HL-60/S4 treated with retinoic acid at 250 ng/mL for 4 days and 3 days (cell line): ENCODE data around the gene LRRC18.

Experiments
- in situ Hi-C: fragments of 300-500 bp; cut with MboI; formaldehyde crosslinking; loops from 2 replicates; pipeline ENCODE4 v1.7.0; 2022; ENCODE audit warnings: low sequenced_read_pairs

Gene LRRC18

DNA sequence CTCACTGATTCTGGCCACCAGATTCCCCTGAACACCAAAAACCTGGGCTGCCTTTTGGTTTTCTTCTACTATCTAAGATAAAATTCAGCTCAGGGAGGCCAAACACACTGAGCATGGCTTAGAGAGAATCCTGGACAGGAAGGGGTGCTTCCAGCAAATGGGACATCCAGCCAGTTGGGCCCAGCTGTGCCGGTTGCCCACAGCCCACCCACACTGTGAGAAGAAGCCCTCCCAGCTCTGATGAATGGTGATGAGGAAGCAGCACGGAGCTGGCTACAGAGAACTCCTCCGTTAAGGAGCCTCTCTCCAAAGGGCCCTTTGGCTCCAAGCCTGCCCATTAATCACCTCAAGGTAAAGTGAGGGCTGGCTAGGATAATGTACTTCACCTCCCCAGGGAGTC, 15.9 kb downstream of the LRRC18 start:
- in situ Hi-C loops = no loop called here

DNA sequence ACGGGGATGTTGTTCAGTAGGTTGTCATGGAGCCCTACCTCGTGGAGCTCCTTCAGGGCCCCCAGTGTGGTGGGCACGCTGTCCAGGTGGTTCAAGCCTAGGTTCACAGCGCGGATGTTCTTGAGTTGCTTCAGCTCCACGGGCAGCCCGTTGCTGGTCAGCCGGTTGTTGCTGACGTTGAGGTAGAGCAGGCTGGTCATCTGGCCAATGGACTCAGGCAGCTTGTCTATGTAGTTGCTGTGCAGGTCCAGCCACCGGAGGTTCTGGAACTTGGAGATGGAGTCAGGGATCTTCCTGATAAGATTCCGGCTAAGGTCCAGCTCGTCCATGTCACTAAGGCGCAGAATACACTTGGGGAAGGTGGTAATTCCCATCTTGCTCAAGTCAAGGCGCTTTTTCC, 26.0 kb downstream of the LRRC18 start:
- in situ Hi-C loops = no loop called here

DNA sequence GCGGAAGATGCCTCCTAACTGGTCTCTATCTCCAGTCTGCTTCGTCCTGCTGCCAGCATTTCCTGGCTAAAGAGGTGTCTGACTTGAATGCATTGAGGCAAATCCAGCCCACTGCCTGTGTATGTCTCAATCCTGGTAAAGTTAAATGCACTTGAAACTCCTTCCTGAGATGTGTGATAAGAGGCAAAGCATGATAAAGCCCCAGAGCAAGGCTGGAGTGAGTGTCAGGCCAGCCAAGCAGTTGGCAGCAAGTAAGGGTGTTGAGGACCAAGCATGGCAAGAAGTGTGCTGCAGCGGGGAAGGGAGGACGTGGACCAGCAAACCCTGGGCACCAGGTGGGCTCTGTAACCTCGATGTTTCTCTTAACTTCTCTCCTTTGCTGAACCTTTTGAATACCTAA, 29.1 kb downstream of the LRRC18 start:
- in situ Hi-C loops = no loop called here

DNA sequence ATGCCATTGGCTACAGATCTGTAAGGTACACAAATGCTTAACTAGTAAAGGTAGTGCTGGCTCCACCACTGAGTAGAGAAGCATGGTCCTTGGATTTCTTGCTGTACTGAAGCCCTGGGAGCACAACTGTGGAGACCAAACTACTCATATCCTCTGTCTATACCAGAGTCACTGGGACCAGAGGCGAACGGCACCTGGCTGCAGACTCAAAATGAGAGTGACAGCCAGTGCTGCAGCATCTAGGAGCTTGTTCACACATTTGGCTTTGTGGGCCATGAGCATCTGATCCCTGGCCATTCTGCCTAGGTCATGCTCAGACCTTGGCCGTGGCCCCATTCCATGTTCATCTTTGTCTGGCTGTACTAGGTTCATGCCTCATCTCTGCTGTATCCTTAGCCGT, 31.9 kb downstream of the LRRC18 start:
- in situ Hi-C loops = no loop called here

DNA sequence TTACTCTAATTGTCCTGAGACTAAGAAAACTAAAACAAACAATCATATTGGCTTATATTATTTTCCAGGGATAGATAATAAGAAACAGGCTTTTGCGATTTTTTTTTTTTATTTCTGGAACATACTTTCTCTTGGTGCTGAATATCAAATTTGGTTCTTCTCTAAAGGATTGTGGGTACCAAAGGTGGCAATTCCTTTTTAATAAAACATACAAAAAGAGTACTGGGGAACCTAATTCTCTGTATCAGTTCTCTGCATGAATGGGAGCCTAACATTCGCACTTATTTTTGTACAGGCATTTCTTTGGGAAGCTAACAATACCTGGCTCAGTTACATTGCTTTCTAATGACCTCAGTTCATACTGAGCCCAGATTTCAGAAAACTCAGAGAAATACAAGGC, 32.8 kb downstream of the LRRC18 start:
- in situ Hi-C loops = no loop called here

DNA sequence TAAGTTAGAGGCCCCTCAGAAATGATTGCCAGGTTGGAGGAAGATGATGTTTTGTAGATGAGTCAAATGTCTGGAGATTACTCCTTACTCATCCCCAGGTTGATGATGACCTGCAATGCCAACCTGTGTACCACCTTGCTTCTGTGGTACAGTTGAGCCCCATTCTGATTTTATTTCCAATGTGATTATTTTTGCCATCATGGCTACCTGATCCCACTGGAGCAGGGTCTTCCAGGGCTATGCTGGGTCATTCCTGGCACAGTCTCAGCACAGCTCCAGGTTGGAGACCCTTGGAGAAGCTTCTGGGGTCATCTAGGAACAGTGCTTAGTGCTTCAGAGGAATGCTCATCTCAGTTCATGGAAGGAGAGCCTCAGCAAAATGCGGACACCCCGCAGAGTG, 34.3 kb downstream of the LRRC18 start:
- in situ Hi-C loops = no loop called here

DNA sequence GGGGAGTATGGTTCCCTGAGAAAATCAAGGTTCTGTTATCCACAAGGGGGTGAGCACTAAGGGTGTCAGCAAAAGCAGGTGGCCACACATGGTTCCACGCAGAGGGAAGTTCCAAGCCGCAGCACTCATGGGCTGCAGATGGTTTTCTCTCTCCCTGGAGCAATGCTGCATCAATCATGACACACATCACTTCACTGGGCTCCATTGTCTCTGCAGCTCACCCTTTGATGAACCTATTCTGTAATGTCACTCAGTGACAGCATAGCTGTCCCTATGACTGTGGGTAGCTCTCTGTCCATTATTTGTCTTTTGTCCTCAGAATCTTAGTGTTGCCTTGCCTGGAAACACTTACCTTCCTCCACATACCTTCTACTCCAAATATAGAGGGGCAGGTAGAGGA, 34.8 kb downstream of the LRRC18 start:
- in situ Hi-C loops = no loop called here

DNA sequence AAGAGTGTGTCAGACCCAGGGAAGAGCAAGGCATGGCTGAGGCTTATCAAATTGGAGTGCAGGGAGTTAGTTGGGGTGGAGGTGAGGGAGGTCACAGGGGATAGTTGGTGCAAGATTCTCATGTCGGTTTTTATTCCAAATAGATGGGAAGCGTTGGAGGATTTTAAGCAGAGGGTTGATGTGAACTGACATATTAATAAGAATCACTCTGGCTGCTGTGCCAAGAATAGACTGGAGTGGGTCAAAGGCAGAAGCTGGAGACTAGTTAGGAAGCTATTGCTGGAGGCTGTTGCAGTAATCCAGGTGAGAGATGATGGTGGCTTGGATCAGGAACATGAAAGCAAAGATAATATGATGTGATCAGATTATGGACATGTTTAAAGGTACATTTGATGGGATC, 36.5 kb downstream of the LRRC18 start:
- in situ Hi-C loops = no loop called here

DNA sequence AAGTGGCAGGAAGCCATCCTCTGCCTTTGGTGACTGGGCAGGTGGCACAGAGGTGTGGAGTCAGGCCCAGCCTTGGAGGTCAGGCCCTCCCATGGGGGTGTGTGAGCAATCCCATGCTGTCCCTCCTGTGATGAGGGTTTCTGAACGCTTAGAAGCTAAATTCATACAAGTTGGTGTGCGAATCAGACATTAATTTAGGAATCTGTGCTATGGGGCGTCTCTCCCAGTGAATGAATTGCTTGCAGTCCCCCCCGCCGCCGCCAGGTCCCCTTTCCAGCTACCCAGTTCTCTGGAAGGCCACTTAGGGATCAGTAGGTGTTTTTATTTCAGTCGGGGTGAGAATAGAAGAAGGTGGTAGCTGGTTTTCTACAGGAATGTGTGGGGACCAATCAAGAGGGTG, 37.5 kb downstream of the LRRC18 start:
- in situ Hi-C loops = no loop called here

DNA sequence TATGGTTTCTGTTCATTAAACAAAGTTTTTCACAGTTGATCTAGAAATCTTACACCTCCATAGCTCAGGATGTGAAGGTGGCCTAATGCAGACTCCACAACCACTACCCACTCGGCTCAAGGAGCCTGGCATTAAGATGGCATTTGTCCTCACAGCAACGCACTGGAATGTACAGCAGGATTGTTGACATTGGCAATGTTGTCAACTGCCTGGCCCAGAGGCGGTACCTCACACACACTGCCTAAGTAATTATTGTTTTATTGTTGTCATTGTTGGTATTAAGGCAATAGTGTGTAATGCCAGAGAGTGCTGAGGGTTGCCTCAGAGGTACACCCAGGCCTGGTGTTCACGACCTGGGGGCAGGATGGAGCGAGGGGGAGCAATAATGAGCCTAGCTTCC, 38.3 kb downstream of the LRRC18 start:
- in situ Hi-C loops = no loop called here

DNA sequence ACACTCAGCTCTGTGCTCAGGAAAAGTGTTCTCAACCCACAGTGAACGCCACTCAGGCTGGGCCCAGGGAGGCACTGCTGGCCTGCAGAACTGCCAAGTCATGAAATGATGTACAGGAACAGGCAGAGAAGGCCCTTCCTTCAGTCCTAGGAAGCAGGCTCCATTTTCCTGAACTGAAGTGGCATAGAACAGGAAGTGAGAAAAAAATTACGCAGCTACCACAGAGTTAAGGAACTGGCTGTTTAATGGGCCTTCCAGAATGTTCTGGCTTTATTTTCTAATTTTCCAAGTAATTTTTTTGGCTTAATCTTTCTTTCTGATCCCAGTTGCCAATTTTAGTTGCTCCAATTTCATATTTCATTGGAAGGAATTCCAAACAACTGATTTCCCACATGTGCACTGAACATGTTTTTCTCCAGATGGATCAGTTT, 39.3 kb downstream of the LRRC18 start:
- in situ Hi-C loops = no loop called here

DNA sequence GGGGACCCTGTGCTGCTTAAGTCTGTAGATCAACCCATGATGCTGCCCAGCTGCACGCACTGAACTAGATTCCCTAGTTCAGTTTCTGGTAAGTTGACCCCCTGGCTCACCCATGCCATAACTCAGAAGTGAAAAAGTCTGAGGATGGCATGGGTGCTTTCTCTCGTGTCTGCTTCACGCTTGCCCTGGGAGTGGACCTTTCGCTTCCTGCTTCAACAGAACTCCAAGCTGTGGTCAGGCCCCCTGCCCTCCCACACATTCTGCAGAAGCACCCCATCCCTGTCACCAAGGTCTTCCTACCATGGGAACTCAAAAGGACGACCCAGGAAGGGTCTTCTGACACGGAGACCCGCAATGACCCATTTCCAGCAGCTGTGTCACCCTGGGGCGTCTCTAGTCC, 39.9 kb downstream of the LRRC18 start:
- in situ Hi-C loops = no loop called here

DNA sequence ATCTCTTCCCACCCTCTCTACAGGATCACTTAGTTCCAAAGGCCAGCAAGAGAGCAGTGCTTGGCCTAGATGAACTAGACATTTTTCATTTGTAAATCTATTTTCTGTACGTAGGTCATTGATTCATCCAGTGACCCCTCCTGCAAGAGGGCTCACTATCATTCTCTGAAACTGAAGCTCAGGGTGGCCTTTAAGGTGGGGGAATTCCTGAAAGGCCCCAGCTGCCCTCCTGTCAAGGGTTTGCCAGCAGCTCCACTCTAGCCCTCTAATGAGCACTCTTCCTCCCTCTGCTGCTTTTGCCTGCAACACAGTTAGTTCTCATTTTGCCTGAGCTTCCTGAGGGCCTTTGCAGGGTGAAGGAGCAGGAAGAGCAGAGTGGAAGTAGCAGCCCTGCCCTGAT, 41.2 kb downstream of the LRRC18 start:
- in situ Hi-C loops = no loop called here

DNA sequence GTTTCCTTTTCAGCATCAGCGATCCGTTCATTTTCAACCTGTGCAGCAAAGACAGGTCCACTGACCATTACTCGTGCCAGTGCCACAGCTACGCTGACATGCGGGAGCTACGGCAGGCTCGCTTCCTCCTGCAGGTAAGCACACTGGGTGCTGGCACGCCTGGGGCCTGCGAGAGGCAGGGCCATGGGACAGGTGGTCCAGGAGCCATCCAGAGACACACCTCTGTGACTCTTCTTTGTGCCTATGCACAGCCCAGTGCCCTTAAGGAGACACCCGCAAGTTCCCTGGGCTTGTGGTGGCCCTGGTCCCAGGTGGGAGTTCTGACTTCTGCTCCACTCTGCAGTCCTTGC, 42.2 kb downstream of the LRRC18 start:
- in situ Hi-C loops = no loop called here

DNA sequence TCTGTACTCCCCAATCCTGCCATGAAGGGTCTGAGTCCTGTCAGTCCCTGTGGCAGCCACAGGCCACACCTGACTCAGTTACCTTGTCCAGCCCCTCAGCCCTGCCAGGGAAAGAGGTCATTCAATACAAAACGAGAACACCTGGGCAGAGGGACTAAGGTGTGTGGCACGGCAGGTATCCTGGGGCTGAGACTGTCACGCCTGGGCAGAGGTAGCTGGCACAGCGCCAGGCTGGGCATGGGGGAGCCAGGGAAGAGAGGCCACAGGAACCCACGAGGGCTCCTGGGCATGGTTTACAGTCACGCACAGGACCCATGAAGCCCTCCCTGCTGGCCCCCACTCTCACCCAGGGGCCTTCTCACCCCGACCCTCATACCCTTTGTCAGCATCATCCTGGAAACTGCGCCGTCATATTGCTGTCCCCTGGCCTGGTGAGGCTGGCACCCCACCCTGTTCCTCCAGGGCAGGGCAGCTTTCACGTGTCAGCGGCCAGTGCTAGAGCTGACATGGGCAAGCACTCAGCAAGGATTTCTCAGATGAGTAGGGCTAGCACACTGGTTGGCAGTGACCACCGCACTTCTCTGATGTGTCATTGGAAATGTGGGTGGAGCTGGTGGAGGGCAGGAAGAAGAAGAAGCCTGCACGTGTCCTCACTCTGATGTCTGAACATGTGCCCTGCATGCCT, 42.7 kb downstream of the LRRC18 start:
- in situ Hi-C loops = no loop called here

DNA sequence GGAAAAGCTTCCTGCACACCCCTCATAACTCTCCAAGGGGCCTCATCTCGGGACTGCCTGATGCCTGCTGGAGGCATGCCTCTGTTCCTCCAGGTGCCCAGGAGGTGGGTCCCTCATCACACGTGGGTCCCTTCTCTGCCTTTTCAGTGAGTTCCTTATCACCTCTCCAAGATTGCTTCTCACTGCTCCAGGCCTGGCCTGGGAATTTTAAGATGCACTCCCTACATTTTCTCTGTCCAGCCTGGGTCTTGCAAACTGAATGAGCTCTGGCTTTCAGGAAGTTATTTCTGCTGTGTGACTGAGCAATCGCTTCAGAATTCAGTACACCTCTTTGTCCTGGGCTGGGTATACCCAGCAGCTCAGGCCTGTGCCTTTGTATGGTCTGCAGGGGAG, 43.8 kb downstream of the LRRC18 start:
- in situ Hi-C loops = no loop called here

DNA sequence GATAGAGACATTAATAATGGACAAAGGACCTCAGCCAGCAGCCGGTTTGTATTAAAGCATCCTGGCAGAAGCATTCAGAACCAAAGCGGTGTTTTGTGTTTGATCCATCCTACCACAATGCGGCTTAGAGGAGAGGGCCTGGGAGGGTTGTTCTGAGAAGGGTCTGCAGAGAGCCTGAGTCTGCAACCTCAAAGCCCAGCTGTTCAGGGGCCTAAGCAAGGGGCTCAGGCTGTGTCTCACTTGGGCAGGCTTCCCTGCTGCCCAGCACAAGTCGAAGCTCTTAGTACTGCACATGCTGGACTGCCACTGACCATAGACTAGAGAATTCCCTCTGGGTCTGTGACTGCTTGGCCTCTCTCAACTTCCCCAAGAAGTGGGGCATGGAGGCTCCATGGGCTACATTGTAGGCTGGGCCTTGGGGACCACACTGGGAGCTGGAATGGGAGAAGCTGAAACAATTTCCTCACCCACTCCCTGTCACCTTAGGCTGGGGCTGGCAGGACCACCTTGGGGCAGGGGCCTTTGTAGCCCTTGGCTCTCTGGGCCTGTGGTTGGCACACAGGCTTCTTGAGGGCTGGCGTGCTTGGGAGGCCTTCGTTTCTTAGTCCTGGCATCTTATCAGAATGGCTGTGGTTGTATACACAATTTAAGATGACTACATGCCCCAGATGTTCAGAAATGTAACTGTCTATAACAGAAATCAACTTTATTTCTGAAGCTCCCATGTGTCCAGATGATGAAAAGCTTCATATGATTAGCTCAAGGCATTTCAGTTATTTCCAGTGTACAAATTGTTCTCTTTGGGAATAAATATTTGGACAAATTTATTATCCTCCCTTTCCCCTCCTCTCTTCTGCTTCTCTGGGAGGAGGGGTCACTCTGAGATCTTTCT, 44.5 kb downstream of the LRRC18 start:
- in situ Hi-C loops = no loop called here

DNA sequence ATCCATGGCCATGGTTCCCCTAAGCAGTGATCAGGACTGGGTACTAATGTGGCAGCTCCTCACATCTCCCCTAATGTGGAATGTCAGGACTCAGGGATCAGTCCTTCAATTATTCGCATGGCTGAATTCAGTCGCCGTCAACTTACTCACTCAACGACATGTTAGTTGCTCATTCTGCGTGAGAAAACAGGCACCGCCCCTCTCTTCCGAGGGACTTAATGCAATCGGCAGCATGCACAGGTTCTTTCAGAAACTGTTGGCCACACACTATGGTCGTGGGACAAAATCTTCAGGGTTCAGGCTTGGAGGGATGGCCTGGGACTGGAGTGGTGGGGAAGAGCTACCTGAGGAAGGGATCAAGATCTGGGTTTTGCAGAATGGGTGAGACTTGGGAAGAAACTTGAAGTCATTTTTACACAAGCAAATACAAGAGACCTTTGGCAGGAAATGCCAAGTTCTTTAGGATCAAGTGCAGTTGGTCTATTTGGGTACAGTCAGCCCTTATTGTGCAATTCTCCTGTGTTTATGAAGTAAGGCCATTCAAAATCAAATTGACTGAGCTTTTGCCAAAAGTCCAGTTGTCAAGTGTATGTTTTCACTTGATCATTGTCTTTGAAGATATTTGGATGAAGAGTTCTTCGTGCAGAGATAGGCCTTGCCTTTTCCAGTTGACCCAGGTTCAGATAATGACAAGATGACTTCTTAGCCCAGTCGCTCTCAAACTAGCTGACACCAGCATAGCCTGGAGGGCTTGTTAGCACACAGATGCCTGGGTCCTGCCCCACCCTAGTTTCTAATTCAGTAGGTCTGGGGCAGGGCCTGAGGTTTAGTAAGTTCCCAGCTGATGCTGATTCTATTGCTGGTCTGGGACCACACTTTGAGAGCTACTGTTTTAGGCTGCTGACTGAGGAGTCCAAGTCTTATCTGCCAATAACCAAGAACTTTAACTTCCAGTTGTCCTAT, 48.5 kb downstream of the LRRC18 start:
- in situ Hi-C loops = no loop called here

DNA sequence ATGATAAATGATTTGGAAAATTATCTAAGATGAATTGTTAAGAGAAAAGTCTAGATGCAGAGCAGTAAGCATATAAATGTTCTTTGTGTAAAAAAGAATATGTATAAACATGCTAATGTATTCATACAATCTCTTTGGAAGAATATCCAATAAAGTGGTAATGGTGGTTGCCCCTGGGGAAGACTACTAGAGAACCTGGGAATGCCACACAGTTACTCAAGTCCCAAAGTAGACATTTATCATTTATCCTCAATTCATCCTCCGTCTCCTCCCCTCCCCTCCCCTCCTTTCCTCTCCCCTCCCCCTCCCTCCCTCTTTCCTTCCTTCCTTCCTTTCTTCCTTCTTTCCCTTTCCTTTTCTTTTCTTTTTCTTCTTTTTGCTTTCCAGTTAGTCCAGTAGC, 51.7 kb downstream of the LRRC18 start:
- in situ Hi-C loops = no loop called here

DNA sequence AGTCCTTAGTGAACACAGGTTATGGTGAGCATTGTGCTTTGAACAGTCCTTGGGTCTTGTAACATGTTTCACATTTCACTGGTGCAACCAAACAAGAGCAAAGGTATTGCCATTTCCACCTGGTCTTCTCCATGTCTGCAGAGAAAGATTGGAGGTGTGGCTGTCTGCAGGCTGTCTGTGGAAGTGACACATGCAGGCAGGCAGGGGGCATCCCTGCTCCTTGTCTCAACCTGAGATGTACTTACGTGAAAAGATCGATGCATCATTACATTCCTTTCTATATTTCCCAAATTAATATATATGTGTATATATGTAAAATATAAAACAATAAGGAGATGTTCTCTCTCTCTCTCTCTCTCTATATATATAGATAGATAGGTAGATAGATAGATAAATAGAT, 54.3 kb downstream of the LRRC18 start:
- in situ Hi-C loops = no loop called here
